Daoy (cell line): ENCODE data around the gene OXNAD1. TPM values are rescaled to one million over a fixed set of nuclear protein-coding genes. Genes with fewer than 3 reads are reported as not detected.
A peak's percentile ranks its signal among the peaks of the same experiment; 100 is the strongest.

Experiments
- DNase-seq: peaks from one replicate; pipeline ENCODE4 v3.0.0-alpha.2; 2015; ENCODE audit warnings: low read depth
- total RNA-seq: library from RNA; depleted of rRNA; stranded (reverse); fragments of >200 nt; shearing (Covaris generic); gene quantifications from 2 replicates; pipeline ENCODE4 v1.2.3, GENCODE V29; 2014

The OXNAD1 gene
- total RNA-seq, 1 experiment from 2014 or later: 15.1 TPM

GRCh38 chr3:16247282-16248061, 17.5 kb upstream of the OXNAD1 start:
- peak; percentile 73 for DNase-seq

- no peak for DNase-seq
Observed at GRCh38 chr3:16248556-16248955, 16.5 kb upstream of the OXNAD1 start.

GRCh38 chr3:16249336-16249735, 15.7 kb upstream of the OXNAD1 start:
- peak; percentile 34 for DNase-seq

- DNase-seq: no peak
Observed at GRCh38 chr3:16249886-16250285, 15.1 kb upstream of the OXNAD1 start.

GRCh38 chr3:16251316-16252085, 13.5 kb upstream of the OXNAD1 start:
- no peak for DNase-seq

GRCh38 chr3:16252243-16252978, 12.6 kb upstream of the OXNAD1 start:
- no peak for DNase-seq

GRCh38 chr3:16252988-16253387, 12.0 kb upstream of the OXNAD1 start:
- DNase-seq: no peak

- no peak for DNase-seq
Observed at GRCh38 chr3:16253601-16254000, 11.4 kb upstream of the OXNAD1 start.

GRCh38 chr3:16254916-16255315, 10.1 kb upstream of the OXNAD1 start:
- DNase-seq: no peak

- no peak for DNase-seq
Observed at GRCh38 chr3:16255326-16255725, 9.7 kb upstream of the OXNAD1 start.

- no peak for DNase-seq
Observed at GRCh38 chr3:16255726-16256125, 9.3 kb upstream of the OXNAD1 start.

GRCh38 chr3:16257309-16257708, 7.7 kb upstream of the OXNAD1 start:
- no peak for DNase-seq

GRCh38 chr3:16258177-16258576, 6.8 kb upstream of the OXNAD1 start:
- DNase-seq: no peak

- DNase-seq: no peak
Observed at GRCh38 chr3:16258866-16259265, 6.1 kb upstream of the OXNAD1 start.

- DNase-seq: no peak
Observed at GRCh38 chr3:16260046-16260445, 5.0 kb upstream of the OXNAD1 start.

GRCh38 chr3:16262174-16262573, 2.8 kb upstream of the OXNAD1 start:
- no peak for DNase-seq

GRCh38 chr3:16264174-16264707, 771 bp upstream of the OXNAD1 start:
- DNase-seq: no peak

GRCh38 chr3:16265455-16265786, 409 bp downstream of the OXNAD1 start:
- DNase-seq: no peak

- no peak for DNase-seq
Observed at GRCh38 chr3:16266714-16267113, 1.7 kb downstream of the OXNAD1 start.

GRCh38 chr3:16270855-16271254, 5.8 kb downstream of the OXNAD1 start:
- no peak for DNase-seq

- no peak for DNase-seq
Observed at GRCh38 chr3:16272588-16272987, 7.6 kb downstream of the OXNAD1 start.

GRCh38 chr3:16273867-16274266, 8.9 kb downstream of the OXNAD1 start:
- no peak for DNase-seq
